SK-N-SH treated with all-trans-retinoic acid at 6 μM for 48 hours (cell line): ENCODE results near the gene CYP39A1.

Experiments used
- ATAC-seq: fragments of 200-7000 bp; cut with Tn5 transposase; 3 replicates; pipeline ENCODE4 v1.9.1; 2020; ENCODE audit warnings: mild to moderate bottlenecking, moderate library complexity
- ARNTL ChIP-seq: fragments of 450-650 bp; formaldehyde crosslinking; IDR thresholded peaks from 2 replicates; pipeline ENCODE4 v1.5.0; 2020; ENCODE audit warnings: low read depth, mild to moderate bottlenecking, moderate library complexity, borderline replicate concordance
- BACH2 ChIP-seq: fragments of 250-450 bp; sonication (Bioruptor Pico); IDR thresholded peaks from 2 replicates; pipeline ENCODE4 v1.9.0; 2021; ENCODE audit warnings: mild to moderate bottlenecking, borderline replicate concordance
- CSDC2 ChIP-seq: fragments of 250-450 bp; sonication (Bioruptor Pico); IDR thresholded peaks from 2 replicates; pipeline ENCODE4 v1.5.0; 2020; ENCODE audit warnings: mild to moderate bottlenecking, moderate library complexity
- ESRRG ChIP-seq: fragments of 250-450 bp; sonication (Bioruptor Pico); IDR thresholded peaks from 2 replicates; pipeline ENCODE4 v1.6.1; 2021; ENCODE audit warnings: mild to moderate bottlenecking
- GLIS3 ChIP-seq: fragments of 250-450 bp; sonication (Bioruptor Pico); IDR thresholded peaks from 2 replicates; pipeline ENCODE4 v1.5.0; 2020; ENCODE audit warnings: mild to moderate bottlenecking, moderate library complexity
- ISL1 ChIP-seq: fragments of 250-450 bp; sonication (Bioruptor Pico); IDR thresholded peaks from 2 replicates; pipeline ENCODE4 v2.1.2; 2022; ENCODE audit warnings: mild to moderate bottlenecking, moderate library complexity
- PPARA ChIP-seq: fragments of 250-450 bp; sonication (Bioruptor Pico); IDR thresholded peaks from 2 replicates; pipeline ENCODE4 v1.5.0; 2020; ENCODE audit warnings: mild to moderate bottlenecking, borderline replicate concordance
- SNAI2 ChIP-seq: fragments of 250-450 bp; sonication (Bioruptor Pico); IDR thresholded peaks from 2 replicates; pipeline ENCODE4 v1.5.0; 2020; ENCODE audit warnings: mild to moderate bottlenecking, moderate library complexity
- TCF4 ChIP-seq: fragments of 250-450 bp; sonication (Bioruptor Pico); IDR thresholded peaks from 2 replicates; pipeline ENCODE4 v1.8.0; 2021; ENCODE audit warnings: mild to moderate bottlenecking, moderate library complexity, borderline replicate concordance
- ZC3H10 ChIP-seq: fragments of 250-450 bp; sonication (Bioruptor Pico); IDR thresholded peaks from 2 replicates; pipeline ENCODE4 v1.5.1; 2021; ENCODE audit warnings: mild to moderate bottlenecking, moderate library complexity
- ZFP3 ChIP-seq: fragments of 250-450 bp; sonication (Bioruptor Pico); IDR thresholded peaks from 2 replicates; pipeline ENCODE4 v1.5.0; 2020; ENCODE audit warnings: mild to moderate bottlenecking, moderate library complexity
- ZNF565 ChIP-seq: fragments of 450-650 bp; formaldehyde crosslinking; conservative IDR thresholded peaks from 2 replicates; pipeline ENCODE4 v1.5.0; 2020; ENCODE audit warnings: low read depth, mild to moderate bottlenecking, moderate library complexity
- ZNF70 ChIP-seq: fragments of 450-650 bp; formaldehyde crosslinking; IDR thresholded peaks from 2 replicates; pipeline ENCODE4 v1.5.0; 2020; ENCODE audit warnings: mild to moderate bottlenecking, moderate library complexity
- TF ChIP-seq, protein P1 (sequence below): fragments of 250-450 bp; sonication (Bioruptor Pico); IDR thresholded peaks from 2 replicates; pipeline ENCODE4 v1.5.0; 2020; ENCODE audit warnings: mild to moderate bottlenecking, moderate library complexity
- TF ChIP-seq, protein P2 (sequence below): fragments of 250-450 bp; sonication (Bioruptor Pico); IDR thresholded peaks from 2 replicates; pipeline ENCODE4 v1.8.0; 2020; ENCODE audit warnings: mild to moderate bottlenecking, moderate library complexity, borderline replicate concordance
- TF ChIP-seq, protein P3 (sequence below): fragments of 250-450 bp; sonication (Bioruptor Pico); IDR thresholded peaks from 2 replicates; pipeline ENCODE4 v1.5.1; 2021; ENCODE audit warnings: mild to moderate bottlenecking, moderate library complexity
- TF ChIP-seq, protein P4 (sequence below): fragments of 250-450 bp; sonication (Bioruptor Pico); IDR thresholded peaks from 2 replicates; pipeline ENCODE4 v1.5.1; 2020; ENCODE audit warnings: low read depth, mild to moderate bottlenecking, moderate library complexity

The CYP39A1 gene

DNA sequence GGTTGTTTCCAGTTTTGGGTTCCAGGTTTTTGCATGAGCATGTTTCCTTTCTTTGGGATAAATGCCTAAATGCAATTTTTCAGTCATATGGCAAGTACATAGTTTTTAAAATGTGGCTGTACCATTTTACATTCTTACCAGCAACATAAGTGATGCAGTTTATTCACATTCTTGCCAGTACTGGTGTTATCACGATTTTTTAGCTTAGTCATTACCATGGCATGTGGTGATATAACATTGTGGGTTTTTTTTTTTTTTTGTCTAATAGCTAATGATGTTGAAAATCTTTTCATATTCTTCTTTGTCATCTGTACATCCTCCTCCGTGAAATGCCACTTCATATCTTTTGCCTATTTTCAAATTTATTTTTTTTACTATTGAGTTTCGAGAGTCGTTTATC, 32.2 kb upstream of the CYP39A1 start:
- TF ChIP-seq ZNF565 (CRISPR knock-in tag) (no peak), GLIS3 (CRISPR knock-in tag) (no peak), ZC3H10 (CRISPR knock-in tag) (no peak), ARNTL (CRISPR knock-in tag) (no peak), ISL1 (CRISPR knock-in tag) (no peak)
- TF ChIP-seq, protein P1, sequence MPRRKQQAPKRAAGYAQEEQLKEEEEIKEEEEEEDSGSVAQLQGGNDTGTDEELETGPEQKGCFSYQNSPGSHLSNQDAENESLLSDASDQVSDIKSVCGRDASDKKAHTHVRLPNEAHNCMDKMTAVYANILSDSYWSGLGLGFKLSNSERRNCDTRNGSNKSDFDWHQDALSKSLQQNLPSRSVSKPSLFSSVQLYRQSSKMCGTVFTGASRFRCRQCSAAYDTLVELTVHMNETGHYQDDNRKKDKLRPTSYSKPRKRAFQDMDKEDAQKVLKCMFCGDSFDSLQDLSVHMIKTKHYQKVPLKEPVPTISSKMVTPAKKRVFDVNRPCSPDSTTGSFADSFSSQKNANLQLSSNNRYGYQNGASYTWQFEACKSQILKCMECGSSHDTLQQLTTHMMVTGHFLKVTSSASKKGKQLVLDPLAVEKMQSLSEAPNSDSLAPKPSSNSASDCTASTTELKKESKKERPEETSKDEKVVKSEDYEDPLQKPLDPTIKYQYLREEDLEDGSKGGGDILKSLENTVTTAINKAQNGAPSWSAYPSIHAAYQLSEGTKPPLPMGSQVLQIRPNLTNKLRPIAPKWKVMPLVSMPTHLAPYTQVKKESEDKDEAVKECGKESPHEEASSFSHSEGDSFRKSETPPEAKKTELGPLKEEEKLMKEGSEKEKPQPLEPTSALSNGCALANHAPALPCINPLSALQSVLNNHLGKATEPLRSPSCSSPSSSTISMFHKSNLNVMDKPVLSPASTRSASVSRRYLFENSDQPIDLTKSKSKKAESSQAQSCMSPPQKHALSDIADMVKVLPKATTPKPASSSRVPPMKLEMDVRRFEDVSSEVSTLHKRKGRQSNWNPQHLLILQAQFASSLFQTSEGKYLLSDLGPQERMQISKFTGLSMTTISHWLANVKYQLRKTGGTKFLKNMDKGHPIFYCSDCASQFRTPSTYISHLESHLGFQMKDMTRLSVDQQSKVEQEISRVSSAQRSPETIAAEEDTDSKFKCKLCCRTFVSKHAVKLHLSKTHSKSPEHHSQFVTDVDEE (CRISPR knock-in tag) = no peak
- ATAC-seq = no peak

DNA sequence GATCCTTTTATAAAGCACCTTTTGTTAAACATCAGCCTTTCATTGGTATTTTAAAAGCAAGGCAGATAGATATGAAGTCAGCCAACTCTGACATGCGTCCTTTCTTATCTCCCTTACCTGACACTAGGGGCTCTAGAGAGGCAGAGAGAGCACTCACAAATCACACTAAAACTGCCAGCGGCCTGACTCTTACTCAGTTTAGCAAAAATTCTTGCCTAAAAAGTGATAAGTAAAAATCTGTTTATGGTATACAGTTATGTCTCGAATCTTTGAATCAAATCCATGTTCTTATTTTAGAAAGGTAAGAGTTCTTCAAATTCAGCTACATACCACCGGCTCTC, 24.7 kb upstream of the CYP39A1 start:
- ATAC-seq = 0 out of 3 replicates have a peak, but pooled peaks have one; percentile 32
- TF ChIP-seq ISL1 (CRISPR knock-in tag) (no peak), ARNTL (CRISPR knock-in tag) (no peak), SNAI2 (CRISPR knock-in tag) (no peak), ZNF70 (CRISPR knock-in tag) (no peak), ESRRG (CRISPR knock-in tag) (no peak), BACH2 (CRISPR knock-in tag) (no peak), PPARA (CRISPR knock-in tag) (no peak), TCF4 (CRISPR knock-in tag) (no peak), CSDC2 (CRISPR knock-in tag) (no peak)
- TF ChIP-seq, protein P2, sequence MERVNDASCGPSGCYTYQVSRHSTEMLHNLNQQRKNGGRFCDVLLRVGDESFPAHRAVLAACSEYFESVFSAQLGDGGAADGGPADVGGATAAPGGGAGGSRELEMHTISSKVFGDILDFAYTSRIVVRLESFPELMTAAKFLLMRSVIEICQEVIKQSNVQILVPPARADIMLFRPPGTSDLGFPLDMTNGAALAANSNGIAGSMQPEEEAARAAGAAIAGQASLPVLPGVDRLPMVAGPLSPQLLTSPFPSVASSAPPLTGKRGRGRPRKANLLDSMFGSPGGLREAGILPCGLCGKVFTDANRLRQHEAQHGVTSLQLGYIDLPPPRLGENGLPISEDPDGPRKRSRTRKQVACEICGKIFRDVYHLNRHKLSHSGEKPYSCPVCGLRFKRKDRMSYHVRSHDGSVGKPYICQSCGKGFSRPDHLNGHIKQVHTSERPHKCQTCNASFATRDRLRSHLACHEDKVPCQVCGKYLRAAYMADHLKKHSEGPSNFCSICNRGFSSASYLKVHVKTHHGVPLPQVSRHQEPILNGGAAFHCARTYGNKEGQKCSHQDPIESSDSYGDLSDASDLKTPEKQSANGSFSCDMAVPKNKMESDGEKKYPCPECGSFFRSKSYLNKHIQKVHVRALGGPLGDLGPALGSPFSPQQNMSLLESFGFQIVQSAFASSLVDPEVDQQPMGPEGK (CRISPR knock-in tag) = no peak
- TF ChIP-seq, protein P3, sequence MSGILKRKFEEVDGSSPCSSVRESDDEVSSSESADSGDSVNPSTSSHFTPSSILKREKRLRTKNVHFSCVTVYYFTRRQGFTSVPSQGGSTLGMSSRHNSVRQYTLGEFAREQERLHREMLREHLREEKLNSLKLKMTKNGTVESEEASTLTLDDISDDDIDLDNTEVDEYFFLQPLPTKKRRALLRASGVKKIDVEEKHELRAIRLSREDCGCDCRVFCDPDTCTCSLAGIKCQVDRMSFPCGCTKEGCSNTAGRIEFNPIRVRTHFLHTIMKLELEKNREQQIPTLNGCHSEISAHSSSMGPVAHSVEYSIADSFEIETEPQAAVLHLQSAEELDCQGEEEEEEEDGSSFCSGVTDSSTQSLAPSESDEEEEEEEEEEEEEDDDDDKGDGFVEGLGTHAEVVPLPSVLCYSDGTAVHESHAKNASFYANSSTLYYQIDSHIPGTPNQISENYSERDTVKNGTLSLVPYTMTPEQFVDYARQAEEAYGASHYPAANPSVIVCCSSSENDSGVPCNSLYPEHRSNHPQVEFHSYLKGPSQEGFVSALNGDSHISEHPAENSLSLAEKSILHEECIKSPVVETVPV (CRISPR knock-in tag) = no peak
- TF ChIP-seq, protein P1 (CRISPR knock-in tag) = no peak
- TF ChIP-seq, protein P4, sequence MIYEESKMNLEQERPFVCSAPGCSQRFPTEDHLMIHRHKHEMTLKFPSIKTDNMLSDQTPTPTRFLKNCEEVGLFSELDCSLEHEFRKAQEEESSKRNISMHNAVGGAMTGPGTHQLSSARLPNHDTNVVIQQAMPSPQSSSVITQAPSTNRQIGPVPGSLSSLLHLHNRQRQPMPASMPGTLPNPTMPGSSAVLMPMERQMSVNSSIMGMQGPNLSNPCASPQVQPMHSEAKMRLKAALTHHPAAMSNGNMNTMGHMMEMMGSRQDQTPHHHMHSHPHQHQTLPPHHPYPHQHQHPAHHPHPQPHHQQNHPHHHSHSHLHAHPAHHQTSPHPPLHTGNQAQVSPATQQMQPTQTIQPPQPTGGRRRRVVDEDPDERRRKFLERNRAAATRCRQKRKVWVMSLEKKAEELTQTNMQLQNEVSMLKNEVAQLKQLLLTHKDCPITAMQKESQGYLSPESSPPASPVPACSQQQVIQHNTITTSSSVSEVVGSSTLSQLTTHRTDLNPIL (CRISPR knock-in tag) = no peak

DNA sequence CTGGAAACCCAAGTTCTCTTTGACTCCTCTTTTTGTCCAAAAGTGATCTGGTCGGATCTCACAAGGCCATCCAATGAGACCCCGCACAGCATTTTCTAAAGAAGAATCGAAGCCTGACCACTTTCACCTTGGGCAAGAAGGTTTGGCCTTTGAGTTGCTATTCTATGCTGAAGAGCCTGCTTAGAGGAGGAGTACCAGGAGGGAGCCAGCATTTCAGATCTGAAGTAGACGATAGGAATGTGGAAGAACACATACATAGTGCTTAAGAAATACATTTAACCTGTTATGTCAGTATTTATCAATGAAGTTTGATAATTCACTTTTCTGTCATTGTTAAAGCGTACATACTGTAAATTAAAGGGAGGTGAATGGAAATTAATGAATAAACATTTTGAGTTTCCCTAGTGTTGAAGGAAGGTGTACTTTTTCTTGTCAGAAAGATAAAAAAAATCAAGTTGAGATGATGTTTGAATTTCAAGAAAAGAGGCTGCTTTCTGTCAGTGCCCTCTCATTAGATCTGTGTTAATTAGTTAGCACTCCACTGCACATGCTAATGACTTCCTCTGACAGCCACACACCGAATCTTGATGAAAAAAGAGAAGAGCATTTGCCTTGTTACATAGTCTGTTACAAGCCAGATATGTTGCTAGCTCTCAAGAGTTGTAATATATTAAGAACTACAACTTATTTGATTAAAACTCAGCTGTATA, 24.1 kb upstream of the CYP39A1 start:
- no peak for ATAC-seq
- TF ChIP-seq ZNF70 (CRISPR knock-in tag) (no peak), ZC3H10 (CRISPR knock-in tag) (no peak), CSDC2 (CRISPR knock-in tag) (no peak), TCF4 (CRISPR knock-in tag) (no peak), ZFP3 (CRISPR knock-in tag) (no peak)
- TF ChIP-seq, protein P1 (CRISPR knock-in tag) = no peak
- TF ChIP-seq, protein P3 (CRISPR knock-in tag) = no peak
- TF ChIP-seq, protein P2 (CRISPR knock-in tag) = no peak
